ENCODE results near the gene HOXC9.
A peak's percentile ranks its signal among the peaks of the same experiment; 100 is the strongest.

Gene HOXC9

DNA sequence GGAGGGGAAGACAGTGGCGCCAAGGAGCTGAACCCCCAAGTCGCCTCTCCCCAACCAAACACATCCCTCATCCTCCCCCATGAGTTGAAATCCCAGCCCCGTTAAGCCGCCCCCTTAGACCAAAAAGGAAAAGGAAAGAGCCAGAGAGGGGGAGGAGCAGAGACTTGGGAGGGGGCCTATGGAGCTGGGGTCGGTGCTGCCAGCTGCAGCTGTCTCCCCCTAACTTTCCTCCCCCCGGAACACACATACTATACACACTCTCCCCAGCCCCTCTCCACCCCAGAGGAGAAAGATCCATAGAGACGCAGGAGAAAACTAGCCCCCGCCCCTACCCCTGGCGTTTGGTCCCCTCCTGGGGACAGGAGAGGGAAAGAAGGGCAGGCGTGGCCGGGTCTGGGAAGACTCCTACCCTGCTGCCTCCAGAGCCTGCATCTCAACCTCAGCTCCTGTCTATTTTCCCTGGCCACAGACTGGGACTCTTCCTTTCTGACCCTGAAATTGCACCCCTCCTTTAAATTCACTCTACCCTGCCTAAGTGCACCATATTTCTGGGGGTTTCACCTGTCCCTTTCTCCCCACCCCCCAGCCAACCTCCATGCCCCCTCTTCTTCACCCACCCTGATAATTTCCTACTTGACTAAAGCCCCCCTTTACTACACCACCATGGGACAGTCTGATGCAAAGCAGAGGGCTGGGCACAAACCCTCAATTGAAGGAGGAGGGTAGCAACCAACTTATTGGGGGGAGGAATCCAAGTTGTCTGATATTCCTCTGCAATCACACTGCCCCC, 1.7 kb upstream of the HOXC9 start:
- Histone ChIP-seq H3K4me2 (ENCODE audit: low read length) (no peak overlapping the region), H2AFZ (no peak overlapping the region), H3K36me3 (ENCODE audit: control insufficient read depth, insufficient read depth, low read length) (no peaks in the 10 kb centered on the region), H3K79me2 (no peaks in the 10 kb centered on the region), H3K9me3 (ENCODE audit: control insufficient read depth, low read length) (no peaks in the 10 kb centered on the region), H3K27me3 (ENCODE audit: control insufficient read depth, insufficient read depth, low read length) (peaks cover 38% of the 10 kb centered on the region), H3K4me3 (ENCODE audit: low read depth, low read length) (no peak overlapping the region), H3K9ac (no peak overlapping the region), H3K27ac (no peak overlapping the region), H3K4me1 (no peaks in the 10 kb centered on the region)
- TF ChIP-seq, protein P1, sequence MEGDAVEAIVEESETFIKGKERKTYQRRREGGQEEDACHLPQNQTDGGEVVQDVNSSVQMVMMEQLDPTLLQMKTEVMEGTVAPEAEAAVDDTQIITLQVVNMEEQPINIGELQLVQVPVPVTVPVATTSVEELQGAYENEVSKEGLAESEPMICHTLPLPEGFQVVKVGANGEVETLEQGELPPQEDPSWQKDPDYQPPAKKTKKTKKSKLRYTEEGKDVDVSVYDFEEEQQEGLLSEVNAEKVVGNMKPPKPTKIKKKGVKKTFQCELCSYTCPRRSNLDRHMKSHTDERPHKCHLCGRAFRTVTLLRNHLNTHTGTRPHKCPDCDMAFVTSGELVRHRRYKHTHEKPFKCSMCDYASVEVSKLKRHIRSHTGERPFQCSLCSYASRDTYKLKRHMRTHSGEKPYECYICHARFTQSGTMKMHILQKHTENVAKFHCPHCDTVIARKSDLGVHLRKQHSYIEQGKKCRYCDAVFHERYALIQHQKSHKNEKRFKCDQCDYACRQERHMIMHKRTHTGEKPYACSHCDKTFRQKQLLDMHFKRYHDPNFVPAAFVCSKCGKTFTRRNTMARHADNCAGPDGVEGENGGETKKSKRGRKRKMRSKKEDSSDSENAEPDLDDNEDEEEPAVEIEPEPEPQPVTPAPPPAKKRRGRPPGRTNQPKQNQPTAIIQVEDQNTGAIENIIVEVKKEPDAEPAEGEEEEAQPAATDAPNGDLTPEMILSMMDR (IDR thresholded peaks at IDR 0.05): no peak

DNA sequence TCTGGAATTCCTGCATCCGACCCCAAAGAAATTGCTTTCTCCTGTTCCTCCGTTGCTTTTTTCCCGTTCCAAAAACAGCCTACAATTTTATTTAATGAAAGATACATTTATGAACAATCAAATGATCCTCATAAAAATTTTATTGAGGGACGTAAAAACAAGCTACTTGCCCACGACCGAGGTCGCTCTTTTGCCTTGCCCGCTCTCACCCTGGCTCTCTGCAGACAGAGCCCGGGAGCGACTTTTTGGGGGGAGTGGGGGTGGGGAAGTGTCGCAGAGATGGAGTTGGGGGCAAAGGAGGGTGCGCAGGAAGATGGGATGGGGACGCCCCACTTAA, 1.1 kb upstream of the HOXC9 start:
- no peak overlapping the region for H3K27ac ChIP-seq
- TF ChIP-seq, protein P1 (IDR thresholded peaks at IDR 0.05): no peak
- peaks cover 36% of the 10 kb centered on the region for H3K27me3 ChIP-seq (ENCODE audit: control insufficient read depth, insufficient read depth, low read length)
- H2AFZ ChIP-seq: no peak overlapping the region
- no peaks in the 10 kb centered on the region for H3K9me3 ChIP-seq (ENCODE audit: control insufficient read depth, low read length)
- H3K79me2 ChIP-seq: no peaks in the 10 kb centered on the region
- H3K4me1 ChIP-seq: no peaks in the 10 kb centered on the region
- H3K36me3 ChIP-seq (ENCODE audit: control insufficient read depth, insufficient read depth, low read length): no peaks in the 10 kb centered on the region
- no peak overlapping the region for H3K4me3 ChIP-seq (ENCODE audit: low read depth, low read length)
- H3K4me2 ChIP-seq (ENCODE audit: low read length): no peak overlapping the region
- no peak overlapping the region for H3K9ac ChIP-seq

DNA sequence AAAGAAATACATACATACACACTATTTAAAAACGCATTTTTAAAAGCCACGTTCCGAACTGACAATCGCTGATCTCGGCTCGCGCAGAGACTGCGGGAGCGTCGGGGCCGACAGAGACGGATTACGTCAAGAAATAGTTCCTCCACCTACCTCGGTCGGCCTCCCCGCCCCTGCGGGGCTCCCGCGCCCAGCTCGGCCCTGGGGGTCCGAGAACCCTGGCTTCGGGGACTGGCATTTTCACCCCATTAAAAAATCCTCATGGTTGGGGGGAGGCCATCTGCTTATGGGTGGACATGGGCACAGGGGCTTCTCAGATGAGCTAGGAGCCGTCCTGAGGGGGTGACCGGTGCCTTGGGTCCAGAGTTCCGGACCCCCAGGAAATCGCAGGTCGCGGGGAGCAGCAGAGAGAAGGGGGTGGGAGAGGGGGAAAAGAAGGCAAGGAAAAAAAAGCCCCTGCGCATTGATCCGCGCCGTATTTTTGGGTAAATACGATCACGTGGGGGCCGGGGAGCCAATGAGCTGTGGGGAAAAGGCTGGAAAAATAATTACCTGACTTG, 324 bp upstream of the HOXC9 start:
- Histone ChIP-seq H3K4me3 (ENCODE audit: low read depth, low read length) (peak overlapping the region; percentile 36), H3K27me3 (ENCODE audit: control insufficient read depth, insufficient read depth, low read length) (peaks cover 39% of the 10 kb centered on the region), H3K27ac (no peak overlapping the region), H3K79me2 (no peaks in the 10 kb centered on the region), H3K4me2 (ENCODE audit: low read length) (no peak overlapping the region), H3K4me1 (no peaks in the 10 kb centered on the region), H3K9me3 (ENCODE audit: control insufficient read depth, low read length) (no peaks in the 10 kb centered on the region), H3K36me3 (ENCODE audit: control insufficient read depth, insufficient read depth, low read length) (no peaks in the 10 kb centered on the region), H3K9ac (no peak overlapping the region), H2AFZ (no peak overlapping the region)
- TF ChIP-seq, protein P1 (IDR thresholded peaks at IDR 0.05): no peak

DNA sequence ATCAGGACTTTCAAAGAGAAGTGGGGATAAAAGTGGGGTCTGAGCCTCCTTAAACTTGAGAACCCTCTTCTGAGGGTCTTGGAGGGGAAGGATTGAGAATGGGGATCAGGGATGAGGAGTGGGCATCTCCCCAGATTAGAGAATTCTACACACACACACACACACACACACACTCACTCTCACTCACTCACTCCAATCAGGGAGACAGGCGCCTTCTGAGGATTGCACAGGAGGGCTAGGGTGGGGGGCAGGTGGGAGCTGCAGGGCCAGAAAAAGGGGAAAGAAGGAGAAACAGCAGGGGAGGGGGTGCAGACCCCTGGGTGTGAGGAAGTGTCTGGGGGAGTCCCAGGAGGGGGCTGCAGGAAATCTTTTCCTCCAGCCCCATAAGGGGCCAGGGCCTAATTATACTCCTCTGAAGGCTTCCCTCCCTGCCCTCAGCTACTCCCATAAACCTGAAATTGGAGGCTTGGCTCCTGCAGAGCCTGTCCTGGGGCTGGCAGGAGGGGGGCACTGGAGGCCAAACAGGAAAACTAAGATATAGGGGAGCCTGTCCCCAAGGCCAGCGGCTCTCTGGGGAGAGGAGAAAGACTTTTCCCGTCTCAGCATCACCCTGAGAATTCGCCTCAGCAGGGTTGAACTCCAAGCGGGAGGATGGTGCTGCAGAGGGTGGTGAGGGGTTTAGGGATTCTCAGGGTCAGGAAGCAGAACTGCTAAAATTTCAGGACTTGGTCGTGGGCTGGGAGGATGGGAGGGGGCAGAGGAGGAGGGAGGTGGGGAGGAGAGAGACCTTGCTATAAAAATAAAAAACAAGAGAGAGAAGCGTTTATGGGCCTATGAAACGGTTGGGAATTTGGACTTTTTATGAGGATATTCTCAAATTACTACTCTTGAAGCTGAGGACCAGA, 1.6 kb downstream of the HOXC9 start:
- Histone ChIP-seq H3K4me2 (ENCODE audit: low read length) (no peak overlapping the region), H3K9ac (no peak overlapping the region), H3K27me3 (ENCODE audit: control insufficient read depth, insufficient read depth, low read length) (peaks cover 36% of the 10 kb centered on the region), H3K4me1 (peaks cover 3% of the 10 kb centered on the region), H3K27ac (no peak overlapping the region), H3K36me3 (ENCODE audit: control insufficient read depth, insufficient read depth, low read length) (no peaks in the 10 kb centered on the region), H3K9me3 (ENCODE audit: control insufficient read depth, low read length) (no peaks in the 10 kb centered on the region), H3K79me2 (no peaks in the 10 kb centered on the region), H2AFZ (no peak overlapping the region), H3K4me3 (ENCODE audit: low read depth, low read length) (no peak overlapping the region)
- TF ChIP-seq, protein P1 (IDR thresholded peaks at IDR 0.05): no peak
